Superior temporal gyrus (tissue), 1 donor: Measurements from ENCODE around the gene C14orf132.

ENCODE experiments used
- DNase-seq: peaks from one replicate; pipeline ENCODE4 v3.0.0-alpha.2; 2016; ENCODE audit errors: extremely low spot score

C14orf132 gene

DNA sequence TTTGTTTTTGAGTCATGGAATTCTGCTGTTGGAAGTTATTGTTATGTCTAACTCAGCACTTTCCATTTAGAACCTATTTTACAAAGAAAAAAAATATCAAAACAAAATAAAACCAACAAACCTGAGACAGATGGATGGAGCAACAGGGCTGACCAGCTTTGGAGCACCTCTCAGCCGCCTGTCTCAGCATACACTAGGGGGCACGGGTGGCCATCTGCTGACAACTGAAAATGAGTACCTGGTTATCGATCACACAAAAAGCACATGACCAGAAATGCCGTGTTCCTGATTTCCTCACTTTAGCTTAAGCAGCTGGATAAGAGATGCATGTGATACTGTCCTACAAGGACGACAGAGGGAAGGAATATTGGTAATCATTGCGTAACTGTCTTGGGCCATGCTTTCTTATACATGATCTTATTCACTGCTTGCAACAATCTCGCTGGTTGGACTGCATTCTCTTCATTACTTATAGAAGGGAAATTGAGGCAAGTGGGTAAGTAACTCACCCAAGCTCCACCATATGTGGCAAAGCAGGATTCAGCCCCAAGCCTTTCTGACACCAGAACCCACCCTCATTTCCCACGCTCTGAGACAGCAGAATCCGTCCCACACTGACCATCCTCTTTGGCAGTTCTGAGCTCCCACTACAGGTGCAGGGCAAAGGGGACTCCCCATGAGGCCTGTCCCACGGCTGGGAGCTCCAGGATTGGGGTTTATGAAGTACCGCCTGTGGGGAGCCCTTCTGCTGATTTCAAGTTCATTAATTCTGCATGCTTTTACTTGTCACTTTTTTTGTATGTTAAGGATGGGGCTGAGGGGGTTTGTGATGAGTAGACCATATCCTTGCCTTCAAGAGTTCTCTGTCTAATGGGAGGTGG is 43.5 kb downstream of the C14orf132 start:
- DNase-seq: no peak

- DNase-seq: no peak
These were observed 44.6 kb downstream of the C14orf132 start for GRCh38 chr14:96083667-96084320.

DNA sequence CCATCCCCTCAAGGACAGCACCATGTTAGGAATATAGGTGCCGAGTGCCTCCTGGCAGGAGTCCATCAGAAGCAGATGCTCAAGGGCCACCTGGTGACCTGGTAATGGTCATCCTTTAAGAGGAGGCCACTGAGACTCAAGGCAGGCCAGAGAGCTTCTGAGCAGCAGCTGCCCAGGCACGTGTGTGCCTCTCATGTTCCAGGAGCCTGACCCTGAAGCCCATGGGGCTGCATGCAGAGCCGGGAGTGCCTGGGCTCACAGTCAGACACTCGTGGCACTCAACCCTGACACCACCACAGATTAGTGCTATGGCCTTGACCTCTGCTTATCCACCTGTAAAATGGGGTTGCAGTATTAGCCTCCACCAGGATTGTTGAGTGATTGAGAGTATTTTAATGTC is 45.6 kb downstream of the C14orf132 start:
- DNase-seq: no peak

- DNase-seq: no peak
These were observed 46.2 kb downstream of the C14orf132 start for GRCh38 chr14:96085369-96085768.

DNA sequence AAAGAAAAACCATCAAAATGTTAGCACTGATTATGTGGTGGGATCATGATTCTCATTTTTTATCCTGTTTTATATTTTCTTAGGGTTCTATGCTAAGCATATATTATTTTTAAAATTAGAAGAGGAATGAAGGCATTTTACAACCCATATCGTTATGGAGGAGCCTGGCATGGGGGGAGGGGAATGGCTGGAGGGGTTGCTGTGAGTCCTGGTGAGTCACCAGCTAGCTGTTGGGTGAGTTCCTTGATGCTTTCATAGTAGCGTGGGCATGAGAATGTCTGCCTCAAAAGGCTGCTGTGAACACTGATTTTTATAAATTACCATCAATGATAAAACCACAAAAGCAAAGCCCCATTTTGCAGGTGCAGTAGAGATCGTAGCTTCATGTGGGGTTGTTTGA is 46.9 kb downstream of the C14orf132 start:
- no peak for DNase-seq

- no peak for DNase-seq
These were observed 47.5 kb downstream of the C14orf132 start for GRCh38 chr14:96086574-96087077.

- DNase-seq: no peak
These were observed 48.9 kb downstream of the C14orf132 start for GRCh38 chr14:96088074-96088473.

DNA sequence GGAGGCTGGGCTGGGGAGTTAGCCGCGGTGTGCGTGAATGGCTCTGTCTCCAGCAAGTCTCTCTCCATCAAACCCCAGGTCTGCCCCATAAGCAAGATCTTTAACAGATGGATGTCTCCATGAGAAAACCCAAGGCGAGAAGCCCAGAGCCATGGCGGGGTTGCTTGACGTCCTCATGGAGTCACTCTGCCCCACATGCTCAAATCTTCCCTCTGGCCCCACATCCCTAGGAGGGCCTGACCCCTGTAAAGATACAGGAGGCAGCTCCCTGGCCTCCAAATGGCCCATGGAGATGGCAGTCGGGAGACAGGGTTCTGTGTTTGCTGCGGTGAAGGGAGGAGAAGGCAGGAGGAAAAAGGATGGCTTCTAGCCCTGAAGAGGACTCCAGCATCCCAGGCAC is 49.3 kb downstream of the C14orf132 start:
- no peak for DNase-seq

- DNase-seq: no peak
These were observed 49.7 kb downstream of the C14orf132 start for GRCh38 chr14:96088911-96089310.

DNA sequence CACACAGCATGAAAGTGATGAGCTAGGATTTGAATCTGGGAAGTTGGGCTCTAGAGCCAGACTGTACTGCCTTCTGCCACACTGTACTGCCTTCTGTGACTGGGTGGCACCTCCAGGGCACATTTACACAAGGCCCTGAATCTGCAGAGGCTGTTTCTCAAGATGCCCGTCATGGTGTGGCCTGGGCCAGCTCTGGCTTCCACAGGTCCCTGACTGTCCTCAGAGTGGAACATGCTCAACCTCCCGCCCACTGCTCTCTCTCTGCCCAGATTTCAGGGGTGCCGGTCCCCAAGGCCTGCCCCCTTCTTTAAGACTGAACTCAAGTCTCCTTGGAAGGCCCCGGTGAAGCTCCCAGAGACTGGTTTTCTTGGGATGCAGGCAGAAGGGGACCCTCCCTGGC is 50.2 kb downstream of the C14orf132 start:
- no peak for DNase-seq

DNA sequence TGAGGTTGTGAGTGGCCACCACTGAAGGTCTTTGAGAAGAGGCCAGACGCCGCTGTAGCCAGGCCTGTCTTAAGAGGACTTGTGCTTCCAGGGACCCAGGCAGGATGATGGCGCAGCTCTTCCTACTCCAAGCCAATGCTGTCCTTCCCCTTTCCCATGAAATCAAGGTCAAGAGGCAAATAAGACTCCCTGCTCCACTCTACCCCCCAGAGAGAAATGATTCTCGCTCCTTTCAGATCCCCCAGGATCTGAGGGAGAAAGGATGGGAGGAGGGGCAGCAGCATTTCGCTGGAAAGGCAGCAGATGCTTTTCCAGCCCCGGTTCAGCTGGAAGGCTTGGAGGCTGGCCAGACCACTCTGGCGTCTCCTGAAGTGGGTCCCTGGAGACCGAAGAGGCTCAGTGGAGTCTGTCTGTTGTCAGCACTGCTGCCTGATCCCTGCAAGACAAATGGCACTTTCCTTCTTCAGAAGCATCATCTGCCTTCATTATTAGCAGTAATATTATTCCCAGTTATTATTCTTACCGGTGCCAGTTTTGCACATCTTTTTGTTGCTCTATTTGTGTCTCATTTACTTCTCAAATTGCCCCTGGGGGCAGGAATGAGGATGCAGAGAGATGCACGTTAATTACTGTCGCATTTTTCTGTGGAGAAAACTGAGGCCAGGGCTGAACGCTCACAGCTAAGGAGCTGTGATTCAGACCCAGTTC is 51.4 kb downstream of the C14orf132 start:
- peak; percentile 55 for DNase-seq

DNA sequence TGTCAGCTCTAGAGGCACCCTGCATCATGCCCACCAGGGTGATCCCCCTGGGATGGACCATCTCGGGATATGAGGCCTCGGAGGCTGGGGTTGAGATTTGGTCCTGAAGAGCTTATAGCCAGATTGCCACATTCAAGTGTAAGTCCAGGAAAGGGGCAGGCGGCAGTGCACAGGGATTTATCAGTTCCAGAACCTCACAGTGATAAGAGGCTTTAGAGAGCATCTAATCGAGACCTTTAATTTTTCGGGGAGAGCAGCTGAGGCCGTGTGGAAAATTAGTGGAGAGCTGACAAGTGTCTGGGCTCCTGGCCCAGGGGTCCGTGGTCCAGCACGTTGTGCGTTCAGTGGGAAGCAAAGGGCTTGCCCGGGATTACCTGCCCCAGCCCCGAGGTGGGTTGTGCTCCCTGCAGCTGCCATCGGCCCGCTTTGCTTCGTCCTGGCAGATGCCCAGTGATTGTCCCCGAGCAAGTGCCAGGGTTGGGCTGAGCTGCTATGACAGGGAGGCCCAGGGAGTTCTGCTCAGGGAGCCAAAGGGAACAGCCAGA is 52.1 kb downstream of the C14orf132 start:
- no peak for DNase-seq

GRCh38 chr14:96091941-96092411 is 52.8 kb downstream of the C14orf132 start:
- no peak for DNase-seq

- no peak for DNase-seq
These were observed 53.8 kb downstream of the C14orf132 start for GRCh38 chr14:96092936-96093335.

DNA sequence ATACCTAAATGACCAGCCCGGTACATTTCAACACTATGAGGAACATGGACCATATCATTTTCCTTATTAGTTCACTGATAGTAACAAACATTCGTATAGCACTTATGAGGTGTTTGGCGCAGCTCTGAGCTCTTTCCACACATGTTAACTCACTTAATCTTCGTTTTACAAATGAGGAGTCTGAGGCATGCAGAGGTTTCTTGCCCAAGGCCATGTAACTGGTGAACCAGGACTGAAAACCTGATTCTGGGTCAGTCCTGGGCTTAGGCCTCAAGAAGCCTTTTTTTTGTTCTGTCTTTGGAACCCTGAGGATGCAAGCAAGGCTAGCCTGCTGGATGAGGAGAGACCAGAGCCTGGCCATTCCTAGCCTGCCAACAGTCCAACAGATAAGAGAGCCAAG is 55.0 kb downstream of the C14orf132 start:
- no peak for DNase-seq

GRCh38 chr14:96094656-96095055 is 55.5 kb downstream of the C14orf132 start:
- DNase-seq: no peak

DNA sequence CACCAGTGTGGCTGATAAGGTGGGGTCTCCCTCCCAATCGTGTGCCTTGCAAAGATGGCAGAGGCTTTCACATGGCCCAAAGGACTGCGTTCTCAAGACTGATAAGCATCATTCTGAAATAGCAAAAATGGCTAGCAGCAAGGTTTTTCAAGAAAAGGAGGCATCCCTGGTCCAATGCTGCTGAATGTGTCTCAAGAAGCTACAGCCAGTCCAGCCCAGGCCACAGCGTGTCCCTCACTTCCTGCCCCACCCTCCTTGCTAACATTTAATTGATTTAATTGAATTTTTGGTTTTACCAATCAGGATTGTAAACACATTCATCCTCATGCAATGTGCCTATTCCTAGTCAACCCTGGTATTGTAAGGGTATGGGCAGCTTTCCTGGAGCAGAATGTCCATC is 55.9 kb downstream of the C14orf132 start:
- no peak for DNase-seq

GRCh38 chr14:96095581-96096476 is 56.7 kb downstream of the C14orf132 start:
- DNase-seq: no peak

- DNase-seq: no peak
These were observed 57.8 kb downstream of the C14orf132 start for GRCh38 chr14:96096639-96097610.

GRCh38 chr14:96097752-96098151 is 58.6 kb downstream of the C14orf132 start:
- no peak for DNase-seq
